Gastrocnemius medialis (tissue), 4 donors: ENCODE measurements around the gene RNF14.

Experiments
- CTCF ChIP-seq, 5 experiments: fragments of 450-650 bp in 3 of 5; fragments of 200-600 bp in 2 of 5; sonication (generic) in 2 of 5; IDR thresholded peaks in 4 of 5; conservative IDR thresholded peaks in 1 of 5; 1 replicate in 4 of 5; 2 replicates in 1 of 5; pipeline ENCODE4 v1.5.1; 2016 to 2019; ENCODE audit warnings: antibody characterized with exemption in 5 of 5, mild to moderate bottlenecking in 3 of 5, moderate library complexity in 3 of 5
- POLR2A ChIP-seq, 2 donors: fragments of 450-650 bp; IDR thresholded peaks; one replicate each; pipeline ENCODE4 v1.6.1; 2017; ENCODE audit warnings: antibody characterized with exemption in 2 of 2, mild to moderate bottlenecking in 2 of 2, moderate library complexity in 2 of 2

- no peak for TF ChIP-seq POLR2A (IDR thresholded peaks at IDR 0.05)
- TF ChIP-seq CTCF (IDR thresholded peaks at IDR 0.05 in 4 of 5, conservative IDR thresholded peaks at IDR 0.05 in 1 of 5) = no peak
Measured at GRCh38 chr5:141957367-141957996, 11.4 kb upstream of the RNF14 start.
